CD4-positive, alpha-beta T cell (primary cell): ENCODE data around the gene PTPRM. TPM values are rescaled to one million over a fixed set of nuclear protein-coding genes. Genes with fewer than 3 reads are reported as not detected.

Source experiments
- ATAC-seq: fragments of 200-7000 bp; cut with Tn5 transposase; one replicate; pipeline ENCODE4 v1.10.0; 2022; ENCODE audit warnings: mild to moderate bottlenecking; ENCODE audit not compliant: poor library complexity
- CTCF ChIA-PET: fragments of 350-600 bp; sonication (Branson Sonifier 250); formaldehyde crosslinking; loops from one replicate; lab custom pipeline; 2021; ENCODE audit warnings: antibody characterized with exemption, inconsistent platforms; lab: Charles Lee
- POLR2A ChIA-PET: fragments of 350-600 bp; sonication (Branson Sonifier 250); formaldehyde crosslinking; loops from one replicate; lab custom pipeline; 2021; ENCODE audit warnings: antibody characterized with exemption, inconsistent platforms; lab: Charles Lee
- DNase-seq, 14 experiments: peaks; one replicate each; pipeline ENCODE4 v3.0.0-alpha.2; 2013 to 2020; ENCODE audit warnings: mixed read lengths in 2 of 14
- H3K27ac ChIP-seq, 2 donors: one replicate each; pipeline versions ENCODE4 v1.5.1 to v1.7.0; 2013; ENCODE audit warnings: low read length in 2 of 2, low read depth in 1 of 2, mild to moderate bottlenecking in 1 of 2
- H3K27me3 ChIP-seq, 2 experiments: 1 replicate in 1 of 2; 2 replicates in 1 of 2; pipeline versions ENCODE4 v1.6.1 to v1.7.0; 2013; ENCODE audit warnings: low read length in 2 of 2, control low read depth in 1 of 2, mild to moderate bottlenecking in 1 of 2, moderate library complexity in 1 of 2; ENCODE audit not compliant: insufficient read depth in 2 of 2, control insufficient read depth in 1 of 2
- H3K36me3 ChIP-seq: one replicate; pipeline ENCODE4 v1.6.1; 2013; ENCODE audit warnings: low read length, control low read depth; ENCODE audit not compliant: insufficient read depth
- H3K4me1 ChIP-seq: one replicate; pipeline ENCODE4 v1.6.1; 2013; ENCODE audit warnings: low read length, control low read depth; ENCODE audit not compliant: insufficient read depth
- H3K4me3 ChIP-seq: one replicate; pipeline ENCODE4 v1.5.1; 2013; ENCODE audit warnings: mild to moderate bottlenecking, low read length, moderate library complexity
- H3K9me3 ChIP-seq, 2 experiments: 1 replicate in 1 of 2; 2 replicates in 1 of 2; pipeline versions ENCODE4 v1.6.1 to v1.7.0; 2013; ENCODE audit warnings: low read length in 2 of 2, mild to moderate bottlenecking in 2 of 2, control low read depth in 1 of 2, moderate library complexity in 1 of 2; ENCODE audit not compliant: control insufficient read depth in 1 of 2, insufficient read depth in 1 of 2
- H3K27ac Mint-ChIP-seq: one replicate; pipeline ENCODE4 v1.8.0; 2020; ENCODE audit warnings: mixed read lengths
- H3K27me3 Mint-ChIP-seq: one replicate; pipeline ENCODE4 v1.8.0; 2021; ENCODE audit warnings: mixed read lengths
- H3K36me3 Mint-ChIP-seq: one replicate; pipeline ENCODE4 v1.8.0; 2021; ENCODE audit warnings: low read depth, mixed read lengths
- H3K4me1 Mint-ChIP-seq: one replicate; pipeline ENCODE4 v1.8.0; 2021; ENCODE audit warnings: low read depth, mixed read lengths
- H3K4me3 Mint-ChIP-seq: one replicate; pipeline ENCODE4 v1.8.0; 2020; ENCODE audit warnings: mild to moderate bottlenecking, mixed read lengths
- H3K9me3 Mint-ChIP-seq: one replicate; pipeline ENCODE4 v1.8.0; 2020; ENCODE audit warnings: mixed read lengths
- intact Hi-C, 2 experiments: fragments of 100-400 bp; cut with DNase I in 1 of 2; cut with micrococcal nuclease in 1 of 2; formaldehyde crosslinking; loops; one replicate each; pipeline versions ENCODE4 v1.15.1 to v1.9.0; 2023 to 2025; cut with DNase I, micrococcal nuclease
- total RNA-seq, 174 experiments: library from RNA in 2 of 174; stranded (reverse) in 2 of 174; gene quantifications; one replicate each; pipeline ENCODE4 v1.2.3 and lab custom pipeline; 2021 to 2026
- TF ChIP-seq, protein P1 (sequence below): fragments of 200-600 bp; IDR thresholded peaks from one replicate; pipeline ENCODE4 v1.8.0; 2022; ENCODE audit warnings: antibody characterized with exemption, mild to moderate bottlenecking

The PTPRM gene
- total RNA-seq, 2 experiments from 2014 or later, result 21.7 to 21.9 TPM

DNA sequence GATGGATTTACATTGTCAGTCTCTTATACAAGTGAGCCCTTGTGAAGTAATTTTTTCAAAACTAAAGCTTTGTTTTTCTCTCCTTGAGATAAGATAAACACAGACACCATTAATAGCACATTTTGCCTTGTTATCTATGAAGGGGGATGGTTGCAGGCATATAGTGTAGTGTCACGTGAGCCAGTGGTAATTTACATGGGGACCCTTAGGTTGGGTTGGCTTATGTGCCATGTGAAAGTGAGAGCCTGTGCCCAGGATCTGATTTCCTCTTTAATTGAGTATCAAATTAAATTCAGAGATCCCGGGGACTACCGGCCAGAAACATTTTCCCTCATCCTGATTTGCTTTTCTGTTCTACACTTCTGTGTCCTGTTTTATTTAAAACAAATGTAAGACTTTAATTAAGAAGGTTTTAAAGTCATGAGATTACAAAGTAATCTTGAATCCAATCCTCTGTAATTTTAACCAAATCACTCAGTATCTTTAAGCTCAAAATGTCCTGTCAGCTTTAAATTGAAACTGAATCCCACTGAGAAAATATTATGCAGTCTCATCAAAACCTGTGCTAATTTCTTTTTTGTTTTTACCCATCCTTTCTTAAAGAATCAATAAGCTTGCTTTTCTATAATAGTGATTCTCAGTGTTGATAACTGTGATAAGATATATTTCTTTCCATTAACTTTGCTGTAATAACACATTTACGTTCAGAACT, 63.8 kb downstream of the PTPRM start:
- no peaks in the 10 kb centered on the region for H3K4me1 ChIP-seq
- no peaks in the 10 kb centered on the region for H3K27me3 Mint-ChIP-seq
- POLR2A ChIA-PET, result no interaction called here
- TF ChIP-seq, protein P1, sequence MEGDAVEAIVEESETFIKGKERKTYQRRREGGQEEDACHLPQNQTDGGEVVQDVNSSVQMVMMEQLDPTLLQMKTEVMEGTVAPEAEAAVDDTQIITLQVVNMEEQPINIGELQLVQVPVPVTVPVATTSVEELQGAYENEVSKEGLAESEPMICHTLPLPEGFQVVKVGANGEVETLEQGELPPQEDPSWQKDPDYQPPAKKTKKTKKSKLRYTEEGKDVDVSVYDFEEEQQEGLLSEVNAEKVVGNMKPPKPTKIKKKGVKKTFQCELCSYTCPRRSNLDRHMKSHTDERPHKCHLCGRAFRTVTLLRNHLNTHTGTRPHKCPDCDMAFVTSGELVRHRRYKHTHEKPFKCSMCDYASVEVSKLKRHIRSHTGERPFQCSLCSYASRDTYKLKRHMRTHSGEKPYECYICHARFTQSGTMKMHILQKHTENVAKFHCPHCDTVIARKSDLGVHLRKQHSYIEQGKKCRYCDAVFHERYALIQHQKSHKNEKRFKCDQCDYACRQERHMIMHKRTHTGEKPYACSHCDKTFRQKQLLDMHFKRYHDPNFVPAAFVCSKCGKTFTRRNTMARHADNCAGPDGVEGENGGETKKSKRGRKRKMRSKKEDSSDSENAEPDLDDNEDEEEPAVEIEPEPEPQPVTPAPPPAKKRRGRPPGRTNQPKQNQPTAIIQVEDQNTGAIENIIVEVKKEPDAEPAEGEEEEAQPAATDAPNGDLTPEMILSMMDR, result no peak
- no peak overlapping the region for H3K4me3 ChIP-seq
- no peaks in the 10 kb centered on the region for H3K27me3 ChIP-seq
- intact Hi-C loops, result no loop called here
- H3K36me3 ChIP-seq, result no peaks in the 10 kb centered on the region
- ATAC-seq (no peak), DNase-seq (no peak)
- H3K9me3 Mint-ChIP-seq, result no peaks in the 10 kb centered on the region
- no peaks in the 10 kb centered on the region for H3K4me1 Mint-ChIP-seq
- H3K36me3 Mint-ChIP-seq, result no peaks in the 10 kb centered on the region
- no peaks in the 10 kb centered on the region for H3K9me3 ChIP-seq
- no peak overlapping the region for H3K4me3 Mint-ChIP-seq
- H3K27ac Mint-ChIP-seq, result no peak overlapping the region
- CTCF ChIA-PET, result no interaction called here
- no peak overlapping the region for H3K27ac ChIP-seq

DNA sequence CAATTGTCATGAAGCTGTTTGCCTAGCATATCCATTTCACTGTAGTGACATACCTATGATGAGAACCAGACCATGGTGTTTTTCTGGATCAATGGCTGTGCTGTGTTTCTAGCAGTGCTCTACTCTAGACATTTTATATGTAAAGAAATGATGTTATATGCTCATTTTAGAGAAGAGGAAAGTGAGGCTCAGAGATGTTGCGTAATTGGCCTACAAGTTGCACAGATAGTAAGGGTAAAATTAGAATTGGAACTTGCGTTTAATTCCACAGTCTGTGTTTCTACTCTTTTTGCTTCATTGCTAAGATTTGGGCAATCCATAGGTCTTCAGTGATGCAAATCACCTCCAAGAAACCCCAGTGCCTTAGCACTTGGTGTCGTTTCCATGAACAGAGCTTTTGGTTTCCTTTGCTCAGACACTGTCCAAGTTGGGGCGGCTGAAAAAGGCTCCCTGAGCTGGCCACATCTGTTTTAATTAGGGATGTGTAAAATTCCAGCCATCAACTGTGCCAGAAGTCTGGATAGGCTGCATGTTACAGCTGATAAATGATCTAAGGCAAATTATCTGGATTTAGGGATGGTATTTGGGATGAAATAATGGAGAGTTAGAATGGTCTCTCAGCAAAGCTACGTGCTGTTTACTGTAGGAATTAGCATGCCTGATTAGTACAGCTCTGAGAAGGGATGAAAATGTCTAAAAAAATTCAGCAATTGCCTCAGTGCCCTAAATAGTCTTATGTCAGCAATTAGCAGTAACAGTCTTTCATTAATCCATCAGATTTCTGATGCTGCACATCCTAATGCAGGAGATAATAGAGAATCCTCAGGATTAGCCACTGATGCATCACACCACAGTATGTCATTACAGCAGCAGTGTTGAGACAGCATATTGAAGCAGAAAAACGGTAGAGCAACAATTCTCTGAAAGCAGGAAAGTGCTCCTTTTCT, 65.3 kb downstream of the PTPRM start:
- no peaks in the 10 kb centered on the region for H3K9me3 Mint-ChIP-seq
- H3K4me3 ChIP-seq, result no peak overlapping the region
- no peaks in the 10 kb centered on the region for H3K4me1 ChIP-seq
- no peaks in the 10 kb centered on the region for H3K4me1 Mint-ChIP-seq
- no peaks in the 10 kb centered on the region for H3K36me3 ChIP-seq
- no peaks in the 10 kb centered on the region for H3K36me3 Mint-ChIP-seq
- no peaks in the 10 kb centered on the region for H3K27me3 ChIP-seq
- DNase-seq, result no peak
- POLR2A ChIA-PET, result no interaction called here
- CTCF ChIA-PET, result interaction anchor here (0.6 kb wide), 1 partner anchor 34 kb away, joined by 3 read pairs; no protein-coding TSS in a partner anchor
- no peaks in the 10 kb centered on the region for H3K27me3 Mint-ChIP-seq
- intact Hi-C loops, result no loop called here
- H3K9me3 ChIP-seq, result no peaks in the 10 kb centered on the region
- no peak for ATAC-seq
- no peak overlapping the region for H3K4me3 Mint-ChIP-seq
- TF ChIP-seq, protein P1, result no peak
- no peak overlapping the region for H3K27ac Mint-ChIP-seq
- no peak overlapping the region for H3K27ac ChIP-seq

DNA sequence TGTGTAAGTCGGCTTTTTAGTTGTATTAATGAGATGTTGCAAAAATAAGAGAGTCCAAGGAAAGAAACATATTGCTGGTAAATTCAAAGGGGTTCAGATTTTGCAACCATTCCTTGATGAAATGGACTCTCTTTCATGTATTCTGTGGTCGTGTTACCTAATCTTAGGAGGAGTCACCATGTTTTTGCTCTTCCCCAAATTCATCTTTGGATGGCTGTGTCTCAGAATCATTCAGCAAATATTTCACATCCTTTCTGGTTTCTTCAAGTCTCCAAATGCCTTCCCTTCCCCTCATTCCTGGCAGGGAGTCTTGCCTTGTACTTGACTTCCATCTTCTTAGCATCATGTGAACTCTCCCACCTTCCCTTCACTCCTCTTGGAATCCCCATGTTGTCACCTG, 66.1 kb downstream of the PTPRM start:
- ATAC-seq (no peak), DNase-seq (no peak)
- CTCF ChIA-PET, result no interaction called here
- Mint-ChIP-seq H3K4me3 (no peak overlapping the region), H3K36me3 (no peaks in the 10 kb centered on the region), H3K27ac (no peak overlapping the region), H3K4me1 (no peaks in the 10 kb centered on the region), H3K9me3 (no peaks in the 10 kb centered on the region), H3K27me3 (no peaks in the 10 kb centered on the region)
- Histone ChIP-seq H3K36me3 (no peaks in the 10 kb centered on the region), H3K9me3 (no peaks in the 10 kb centered on the region), H3K4me1 (no peaks in the 10 kb centered on the region), H3K27me3 (no peaks in the 10 kb centered on the region), H3K4me3 (no peak overlapping the region), H3K27ac (no peak overlapping the region)
- intact Hi-C loops, result no loop called here
- TF ChIP-seq, protein P1, result no peak
- POLR2A ChIA-PET, result no interaction called here
